DND-41 (cell line): Measurements from ENCODE around the gene MOCOS.

ENCODE experiments used
- ATAC-seq: fragments of 200-7000 bp; cut with Tn5 transposase; 3 replicates; pipeline ENCODE4 v1.9.1; 2021; ENCODE audit warnings: low read depth; ENCODE audit not compliant: insufficient read depth
- DNase-seq: peaks from one replicate; pipeline ENCODE4 v3.0.0-alpha.2; 2020
- H2AFZ ChIP-seq: 2 replicates; pipeline ENCODE4 v1.6.0; 2012; ENCODE audit warnings: low read depth, low read length
- H3K27ac ChIP-seq: 2 replicates; pipeline ENCODE4 v1.5.1; 2012; ENCODE audit warnings: low read length, inconsistent platforms
- H3K27me3 ChIP-seq: fragments of 200-600 bp; sonication (generic); 2 replicates; pipeline ENCODE4 v1.6.0; 2012; ENCODE audit warnings: low read length, mild to moderate bottlenecking, inconsistent platforms; ENCODE audit not compliant: insufficient read depth, poor library complexity
- H3K36me3 ChIP-seq: 2 replicates; pipeline ENCODE4 v1.5.1; 2012; ENCODE audit warnings: low read length, inconsistent platforms; ENCODE audit not compliant: insufficient read depth
- H3K4me1 ChIP-seq: 2 replicates; pipeline ENCODE4 v1.5.1; 2012; ENCODE audit warnings: mild to moderate bottlenecking, low read length; ENCODE audit not compliant: insufficient read depth
- H3K4me2 ChIP-seq: 2 replicates; pipeline ENCODE4 v1.6.0; 2012; ENCODE audit warnings: mild to moderate bottlenecking, moderate library complexity, low read length, inconsistent platforms; ENCODE audit not compliant: insufficient read depth
- H3K4me3 ChIP-seq, 2 experiments: fragments of 200-600 bp in 1 of 2; shearing (Covaris generic) in 1 of 2; 2 replicates each; pipeline ENCODE4 v1.5.1; 2012 to 2016; ENCODE audit warnings: inconsistent platforms in 2 of 2, low read length in 2 of 2, mild to moderate bottlenecking in 2 of 2, low read depth in 1 of 2, moderate library complexity in 1 of 2
- H3K79me2 ChIP-seq: 2 replicates; pipeline ENCODE4 v1.6.0; 2012; ENCODE audit warnings: low read length, inconsistent platforms; ENCODE audit not compliant: insufficient read depth
- H3K9ac ChIP-seq: 2 replicates; pipeline ENCODE4 v1.6.0; 2012; ENCODE audit warnings: low read depth, mild to moderate bottlenecking, inconsistent platforms, low read length, moderate library complexity
- H3K9me3 ChIP-seq: 2 replicates; pipeline ENCODE4 v1.5.1; 2012; ENCODE audit warnings: low read length, moderate library complexity, mild to moderate bottlenecking, inconsistent platforms; ENCODE audit not compliant: insufficient read depth, severe bottlenecking
- H4K20me1 ChIP-seq: 2 replicates; pipeline ENCODE4 v1.6.0; 2012; ENCODE audit warnings: low read length; ENCODE audit not compliant: insufficient read depth
- CTCF ChIP-seq: IDR thresholded peaks from 2 replicates; pipeline ENCODE4 v1.5.1; 2012; ENCODE audit warnings: borderline replicate concordance, low read length, moderate library complexity, mild to moderate bottlenecking; ENCODE audit not compliant: poor library complexity, severe bottlenecking; ENCODE audit errors: extremely low read depth
- EZH2 ChIP-seq: IDR thresholded peaks from 3 replicates; pipeline ENCODE4 v1.6.1; 2012; ENCODE audit warnings: borderline replicate concordance, low read depth, mild to moderate bottlenecking, moderate library complexity, low read length, inconsistent platforms; ENCODE audit not compliant: severe bottlenecking

The MOCOS gene

GRCh38 chr18:36255072-36255698, 67.9 kb downstream of the MOCOS start:
- H3K9ac ChIP-seq = no peak overlapping the region
- no peak for DNase-seq
- H3K79me2 ChIP-seq = no peaks in the 10 kb centered on the region
- H3K36me3 ChIP-seq = no peaks in the 10 kb centered on the region
- no peak overlapping the region for H3K4me2 ChIP-seq
- no peaks in the 10 kb centered on the region for H3K4me1 ChIP-seq
- H3K27me3 ChIP-seq = no peaks in the 10 kb centered on the region
- H3K4me3 ChIP-seq = no peak overlapping the region
- no peak overlapping the region for H2AFZ ChIP-seq
- no peak overlapping the region for H3K27ac ChIP-seq
- no peaks in the 10 kb centered on the region for H4K20me1 ChIP-seq
- TF ChIP-seq EZH2 = no peak
- TF ChIP-seq CTCF = no peak
- no peak for ATAC-seq
- no peaks in the 10 kb centered on the region for H3K9me3 ChIP-seq

DNA sequence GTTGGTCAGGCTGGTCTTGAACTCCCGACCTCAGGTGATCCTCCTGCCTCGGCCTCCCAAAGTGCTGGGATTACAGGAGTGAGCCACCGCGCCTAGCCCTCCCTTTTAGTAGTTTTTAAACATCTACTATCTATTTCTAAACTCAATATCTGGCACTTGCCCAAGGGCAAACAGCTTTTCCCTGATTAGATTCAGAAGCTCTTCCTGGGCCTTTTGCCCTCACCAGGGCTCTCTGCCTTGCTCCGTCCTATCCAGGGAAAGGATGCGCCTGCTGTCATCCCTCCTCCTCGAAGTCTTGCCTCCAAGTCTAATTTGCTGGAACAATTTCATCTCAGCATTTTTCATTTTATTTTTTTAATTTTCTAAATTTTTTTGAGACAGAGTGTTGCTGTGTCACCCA, 68.8 kb downstream of the MOCOS start:
- no peak for DNase-seq
- no peak overlapping the region for H3K9ac ChIP-seq
- H2AFZ ChIP-seq = no peak overlapping the region
- H3K4me1 ChIP-seq = no peaks in the 10 kb centered on the region
- H3K4me2 ChIP-seq = no peak overlapping the region
- no peaks in the 10 kb centered on the region for H3K79me2 ChIP-seq
- ATAC-seq = no peak
- H3K27ac ChIP-seq = no peak overlapping the region
- H3K36me3 ChIP-seq = no peaks in the 10 kb centered on the region
- H3K27me3 ChIP-seq = no peaks in the 10 kb centered on the region
- H3K9me3 ChIP-seq = no peaks in the 10 kb centered on the region
- no peak overlapping the region for H3K4me3 ChIP-seq
- no peaks in the 10 kb centered on the region for H4K20me1 ChIP-seq
- TF ChIP-seq CTCF (no peak), EZH2 (no peak)

DNA sequence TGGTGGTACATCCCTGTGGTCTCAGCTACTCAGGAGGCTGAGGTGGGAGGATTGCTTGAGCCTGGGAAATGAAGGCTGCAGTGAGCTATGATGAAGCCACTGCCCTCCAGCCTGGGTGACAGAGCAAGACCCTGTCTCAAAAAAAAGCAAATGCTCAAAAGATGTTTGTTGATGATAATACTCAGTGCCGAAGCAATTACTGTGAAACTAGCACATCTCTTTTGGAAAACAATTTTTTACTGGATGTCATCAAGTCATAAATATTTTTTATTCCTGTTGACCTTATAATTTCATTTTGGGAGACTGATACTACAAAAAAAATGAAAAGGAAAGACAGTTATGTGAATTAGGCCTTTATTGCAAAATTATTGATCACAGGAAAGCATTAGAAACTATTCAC, 75.7 kb downstream of the MOCOS start:
- H3K4me3 ChIP-seq = no peak overlapping the region
- no peaks in the 10 kb centered on the region for H3K79me2 ChIP-seq
- H3K36me3 ChIP-seq = no peaks in the 10 kb centered on the region
- H3K9me3 ChIP-seq = no peaks in the 10 kb centered on the region
- no peak overlapping the region for H3K4me2 ChIP-seq
- ATAC-seq (no peak), DNase-seq (no peak)
- no peaks in the 10 kb centered on the region for H3K4me1 ChIP-seq
- no peak overlapping the region for H3K9ac ChIP-seq
- TF ChIP-seq CTCF (no peak), EZH2 (no peak)
- no peaks in the 10 kb centered on the region for H4K20me1 ChIP-seq
- no peak overlapping the region for H2AFZ ChIP-seq
- peaks cover 16% of the 10 kb centered on the region for H3K27me3 ChIP-seq
- no peak overlapping the region for H3K27ac ChIP-seq

DNA sequence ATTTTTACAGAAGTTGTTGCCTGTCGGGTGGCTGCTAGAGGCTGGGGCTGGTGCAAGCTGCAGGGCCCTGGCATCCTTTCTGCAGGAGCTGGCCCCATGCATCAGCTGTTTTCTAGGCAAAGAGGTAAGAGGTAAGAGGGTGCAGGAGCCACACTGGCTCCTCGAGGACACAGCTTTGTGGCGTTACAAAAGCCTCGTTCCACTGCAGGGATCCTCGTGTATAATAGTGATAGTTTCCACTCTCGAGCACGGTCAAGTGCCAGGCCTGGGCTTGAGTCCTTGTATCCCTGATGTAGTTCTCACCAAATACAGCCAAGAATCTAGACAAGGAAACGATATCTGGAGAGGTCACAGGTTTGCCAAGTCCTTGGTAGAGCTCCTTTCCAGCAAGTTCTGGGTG, 77.0 kb downstream of the MOCOS start:
- H4K20me1 ChIP-seq = no peaks in the 10 kb centered on the region
- no peak for TF ChIP-seq EZH2
- TF ChIP-seq CTCF = no peak
- ATAC-seq (no peak), DNase-seq (no peak)
- H3K9ac ChIP-seq = no peak overlapping the region
- no peak overlapping the region for H3K27ac ChIP-seq
- H3K79me2 ChIP-seq = no peaks in the 10 kb centered on the region
- no peak overlapping the region for H2AFZ ChIP-seq
- H3K9me3 ChIP-seq = no peaks in the 10 kb centered on the region
- no peak overlapping the region for H3K4me3 ChIP-seq
- H3K4me1 ChIP-seq = no peaks in the 10 kb centered on the region
- H3K27me3 ChIP-seq = peaks cover 18% of the 10 kb centered on the region
- no peak overlapping the region for H3K4me2 ChIP-seq
- H3K36me3 ChIP-seq = no peaks in the 10 kb centered on the region
